Glutamatergic neuron (in vitro differentiated cells): Measurements from ENCODE around the gene CDC73. TPM values are rescaled to one million over a fixed set of nuclear protein-coding genes. Genes with fewer than 3 reads are reported as not detected.
"Not testable (repeated sequence)": the region's sequence is repeated elsewhere in the genome, so short reads cannot be mapped to it uniquely, and the experiment has no call there.

Experiments
- DNase-seq: peaks from one replicate; pipeline ENCODE4 v3.0.0; 2022
- H3K27ac Mint-ChIP-seq: one replicate; pipeline ENCODE4 v1.8.0; 2020; ENCODE audit warnings: mild to moderate bottlenecking, mixed read lengths, inconsistent platforms; ENCODE audit not compliant: unreplicated experiment
- H3K27me3 Mint-ChIP-seq: one replicate; pipeline ENCODE4 v1.8.0; 2020; ENCODE audit warnings: mild to moderate bottlenecking, moderate library complexity, mixed read lengths, inconsistent platforms; ENCODE audit not compliant: unreplicated experiment
- H3K36me3 Mint-ChIP-seq: one replicate; pipeline ENCODE4 v1.8.0; 2020; ENCODE audit warnings: mild to moderate bottlenecking, mixed read lengths, inconsistent platforms; ENCODE audit not compliant: unreplicated experiment
- H3K4me1 Mint-ChIP-seq: one replicate; pipeline ENCODE4 v1.8.0; 2020; ENCODE audit warnings: mild to moderate bottlenecking, low read depth, mixed read lengths, inconsistent platforms; ENCODE audit not compliant: unreplicated experiment
- H3K4me3 Mint-ChIP-seq: one replicate; pipeline ENCODE4 v1.8.0; 2020; ENCODE audit warnings: mild to moderate bottlenecking, mixed read lengths, inconsistent platforms; ENCODE audit not compliant: unreplicated experiment
- H3K9me3 Mint-ChIP-seq: one replicate; pipeline ENCODE4 v1.8.0; 2020; ENCODE audit warnings: mild to moderate bottlenecking, moderate library complexity, mixed read lengths, inconsistent platforms; ENCODE audit not compliant: unreplicated experiment
- total RNA-seq: library from RNA; stranded (reverse); fragmentation: NEBNext Ultra II Directional; extraction: Animal tissue kit (Norgen Biotek cat#: 25700); gene quantifications from one replicate; pipeline ENCODE4 v1.2.1, GENCODE V29; 2021; ENCODE audit not compliant: unreplicated experiment
- TF ChIP-seq, protein P1 (sequence below): fragments of 200-600 bp; sonication (generic); IDR thresholded peaks from one replicate; pipeline ENCODE4 v1.5.0; 2021; ENCODE audit not compliant: partially characterized antibody, unreplicated experiment

The CDC73 gene
- total RNA-seq, 1 donor from 2014 or later = 40.0 TPM

DNA sequence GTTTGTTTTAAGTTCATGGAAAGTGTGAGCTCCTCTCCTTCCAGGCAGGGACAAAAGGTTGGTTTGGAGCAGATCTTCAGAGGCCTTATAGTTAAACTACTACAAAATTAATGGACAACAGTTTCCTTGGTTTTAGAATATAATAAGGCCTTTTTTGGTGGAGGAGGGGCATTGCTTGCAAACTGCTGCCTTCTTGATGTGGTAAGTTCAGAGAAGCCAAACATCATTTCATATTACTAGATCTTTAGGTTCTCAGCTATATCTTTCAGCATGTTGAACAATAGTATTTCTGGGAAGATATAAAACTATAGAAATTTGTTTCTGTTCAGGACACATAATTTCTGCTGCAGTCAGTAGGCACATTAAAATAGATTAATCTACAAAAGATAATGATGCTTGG lies 162.4 kb downstream of the CDC73 start:
- DNase-seq = no peak
- TF ChIP-seq, protein P1, sequence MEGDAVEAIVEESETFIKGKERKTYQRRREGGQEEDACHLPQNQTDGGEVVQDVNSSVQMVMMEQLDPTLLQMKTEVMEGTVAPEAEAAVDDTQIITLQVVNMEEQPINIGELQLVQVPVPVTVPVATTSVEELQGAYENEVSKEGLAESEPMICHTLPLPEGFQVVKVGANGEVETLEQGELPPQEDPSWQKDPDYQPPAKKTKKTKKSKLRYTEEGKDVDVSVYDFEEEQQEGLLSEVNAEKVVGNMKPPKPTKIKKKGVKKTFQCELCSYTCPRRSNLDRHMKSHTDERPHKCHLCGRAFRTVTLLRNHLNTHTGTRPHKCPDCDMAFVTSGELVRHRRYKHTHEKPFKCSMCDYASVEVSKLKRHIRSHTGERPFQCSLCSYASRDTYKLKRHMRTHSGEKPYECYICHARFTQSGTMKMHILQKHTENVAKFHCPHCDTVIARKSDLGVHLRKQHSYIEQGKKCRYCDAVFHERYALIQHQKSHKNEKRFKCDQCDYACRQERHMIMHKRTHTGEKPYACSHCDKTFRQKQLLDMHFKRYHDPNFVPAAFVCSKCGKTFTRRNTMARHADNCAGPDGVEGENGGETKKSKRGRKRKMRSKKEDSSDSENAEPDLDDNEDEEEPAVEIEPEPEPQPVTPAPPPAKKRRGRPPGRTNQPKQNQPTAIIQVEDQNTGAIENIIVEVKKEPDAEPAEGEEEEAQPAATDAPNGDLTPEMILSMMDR = no peak
- Mint-ChIP-seq H3K27ac (no peak overlapping the region), H3K27me3 (no peaks in the 10 kb centered on the region), H3K9me3 (no peaks in the 10 kb centered on the region), H3K4me3 (no peak overlapping the region), H3K4me1 (no peaks in the 10 kb centered on the region), H3K36me3 (no peaks in the 10 kb centered on the region)

DNA sequence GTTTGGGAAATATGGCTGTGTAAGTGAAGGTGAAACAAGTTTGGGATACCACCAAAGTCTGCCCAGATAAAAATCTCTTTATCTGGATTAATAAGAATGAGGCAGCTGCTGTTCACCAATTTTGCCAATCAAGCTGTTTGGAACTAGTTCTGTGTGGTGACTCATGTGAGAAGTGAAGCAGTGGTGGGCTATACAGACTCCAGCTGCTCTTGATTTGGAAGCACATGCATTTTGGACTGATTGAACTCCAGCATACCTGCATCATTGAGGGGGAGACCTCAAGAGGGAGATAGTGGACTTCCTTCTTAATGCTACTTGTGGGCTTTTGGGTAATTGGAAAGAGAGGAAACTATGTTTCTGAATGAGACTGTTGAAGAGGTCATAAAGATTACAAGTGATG lies 163.8 kb downstream of the CDC73 start:
- H3K9me3 Mint-ChIP-seq = no peaks in the 10 kb centered on the region
- no peaks in the 10 kb centered on the region for H3K4me1 Mint-ChIP-seq
- H3K27me3 Mint-ChIP-seq = no peaks in the 10 kb centered on the region
- DNase-seq = no peak
- H3K27ac Mint-ChIP-seq = no peak overlapping the region
- H3K4me3 Mint-ChIP-seq = no peak overlapping the region
- no peaks in the 10 kb centered on the region for H3K36me3 Mint-ChIP-seq
- TF ChIP-seq, protein P1 = no peak

DNA sequence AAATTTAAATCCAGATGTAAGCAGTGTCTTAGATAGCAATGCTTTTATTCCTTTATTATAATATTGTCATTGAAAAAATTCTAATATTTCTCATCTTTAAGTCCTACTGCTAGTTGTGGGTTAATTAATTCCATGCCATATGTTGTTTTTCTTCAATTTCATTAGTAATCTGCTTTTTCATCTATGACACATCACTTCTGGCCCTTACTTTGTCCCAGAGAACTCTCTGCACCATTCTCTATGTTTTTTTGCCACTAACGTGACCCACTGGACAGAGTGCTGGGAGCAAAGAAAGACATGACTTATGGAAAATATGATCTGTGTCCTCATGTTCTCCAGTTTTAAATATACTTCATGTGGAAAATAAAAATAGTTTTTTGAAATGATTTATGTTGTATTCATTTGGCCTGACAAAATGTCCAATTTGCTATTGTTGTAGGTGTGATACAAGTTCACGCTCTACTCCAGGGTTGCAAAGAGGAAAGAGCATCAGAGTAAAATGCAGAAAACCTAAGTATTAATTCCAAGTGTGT lies 166.8 kb downstream of the CDC73 start:
- H3K4me3 Mint-ChIP-seq, H3K9me3 Mint-ChIP-seq, H3K27ac Mint-ChIP-seq, H3K36me3 Mint-ChIP-seq, H3K27me3 Mint-ChIP-seq, DNase-seq, H3K4me1 Mint-ChIP-seq: not testable (repeated sequence)

DNA sequence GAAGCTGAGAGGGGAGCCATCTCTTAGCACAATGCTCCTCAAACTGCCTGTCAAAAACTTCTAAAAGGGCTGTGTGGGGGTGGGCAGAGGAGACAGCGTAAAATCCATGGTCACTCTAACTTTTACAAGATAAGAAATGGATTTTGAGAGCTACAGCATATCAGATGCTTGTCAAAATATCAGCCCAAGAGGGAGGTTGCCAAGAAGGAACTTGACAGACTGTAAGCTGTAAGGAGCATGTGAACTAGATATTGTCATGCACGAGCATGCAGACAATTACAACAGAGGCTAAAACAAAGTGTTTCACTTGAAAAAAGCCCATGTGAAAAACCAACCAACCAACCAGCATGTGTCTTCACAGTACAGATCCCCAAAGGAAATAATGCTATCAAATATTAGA lies 171.9 kb downstream of the CDC73 start:
- H3K27me3 Mint-ChIP-seq = no peaks in the 10 kb centered on the region
- no peaks in the 10 kb centered on the region for H3K36me3 Mint-ChIP-seq
- no peaks in the 10 kb centered on the region for H3K4me1 Mint-ChIP-seq
- TF ChIP-seq, protein P1 = no peak
- H3K27ac Mint-ChIP-seq = no peak overlapping the region
- no peak for DNase-seq
- H3K9me3 Mint-ChIP-seq = no peaks in the 10 kb centered on the region
- no peak overlapping the region for H3K4me3 Mint-ChIP-seq

DNA sequence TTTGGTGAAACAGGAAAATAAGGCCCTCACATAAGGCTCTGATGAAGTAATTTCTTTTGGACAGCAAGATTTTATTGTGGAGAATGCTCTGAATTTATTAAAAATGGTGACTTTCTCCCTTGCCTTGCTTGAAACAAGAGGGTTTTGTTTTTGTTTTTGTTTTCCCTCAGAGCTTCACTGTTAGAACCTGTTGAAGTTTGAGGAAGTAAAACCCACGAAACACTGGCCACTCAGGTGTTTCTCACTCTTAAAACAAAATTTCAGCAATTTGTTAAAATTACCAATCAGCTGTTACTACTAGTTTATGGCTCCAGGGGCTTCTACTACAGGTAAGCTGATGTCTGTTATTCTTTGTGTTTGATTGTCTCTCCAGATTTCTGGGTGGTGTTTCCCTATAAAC lies 177.2 kb downstream of the CDC73 start:
- H3K27ac Mint-ChIP-seq = no peak overlapping the region
- H3K9me3 Mint-ChIP-seq = no peaks in the 10 kb centered on the region
- H3K27me3 Mint-ChIP-seq = no peaks in the 10 kb centered on the region
- TF ChIP-seq, protein P1 = no peak
- H3K36me3 Mint-ChIP-seq = no peaks in the 10 kb centered on the region
- no peak overlapping the region for H3K4me3 Mint-ChIP-seq
- H3K4me1 Mint-ChIP-seq = no peaks in the 10 kb centered on the region
- no peak for DNase-seq

DNA sequence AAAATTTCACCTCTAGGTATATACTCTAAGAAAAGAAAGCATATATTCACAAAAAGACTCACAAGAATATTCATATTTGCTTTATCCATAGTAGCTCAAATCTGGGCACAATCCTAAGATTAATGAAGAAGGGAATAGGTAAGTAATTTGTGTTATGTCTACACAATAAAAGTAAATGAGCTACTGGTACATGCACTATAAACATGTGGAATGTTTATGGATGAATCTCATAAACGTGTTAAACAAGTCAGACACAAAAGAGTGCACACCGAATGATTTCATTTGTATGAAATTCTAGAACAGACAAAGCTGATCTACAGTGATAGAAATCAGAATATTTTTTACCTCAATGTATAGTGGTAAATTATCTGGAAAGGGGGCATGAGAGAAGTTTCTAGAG lies 179.9 kb downstream of the CDC73 start:
- Mint-ChIP-seq H3K4me1 (no peaks in the 10 kb centered on the region), H3K27me3 (no peaks in the 10 kb centered on the region), H3K4me3 (no peak overlapping the region), H3K27ac (no peak overlapping the region), H3K36me3 (no peaks in the 10 kb centered on the region), H3K9me3 (no peaks in the 10 kb centered on the region)
- TF ChIP-seq, protein P1 = no peak
- no peak for DNase-seq
